GM12801 (cell line): Measurements from ENCODE around the gene OXNAD1.

Source experiments
- CTCF ChIP-seq: IDR thresholded peaks from one replicate; pipeline ENCODE4 v1.5.1; 2011; ENCODE audit warnings: control low read depth; ENCODE audit not compliant: insufficient read length; ENCODE audit errors: extremely low read depth

Gene OXNAD1

GRCh38 chr3:16248556-16248955, 16.5 kb upstream of the OXNAD1 start:
- no peak for TF ChIP-seq CTCF

GRCh38 chr3:16249336-16249735, 15.7 kb upstream of the OXNAD1 start:
- TF ChIP-seq CTCF, result no peak

- TF ChIP-seq CTCF, result no peak
Observed at GRCh38 chr3:16249886-16250285, 15.1 kb upstream of the OXNAD1 start.

GRCh38 chr3:16251316-16252085, 13.5 kb upstream of the OXNAD1 start:
- TF ChIP-seq CTCF, result no peak

- TF ChIP-seq CTCF, result no peak
Observed at GRCh38 chr3:16252243-16252978, 12.6 kb upstream of the OXNAD1 start.

GRCh38 chr3:16252988-16253387, 12.0 kb upstream of the OXNAD1 start:
- no peak for TF ChIP-seq CTCF

GRCh38 chr3:16253601-16254000, 11.4 kb upstream of the OXNAD1 start:
- no peak for TF ChIP-seq CTCF
